GM12874 (cell line): ENCODE data around the gene ZNF567.

Experiments
- TF ChIP-seq, protein P1 (sequence below): IDR thresholded peaks from 2 replicates; pipeline ENCODE4 v1.5.1; 2011; ENCODE audit warnings: low read depth, mild to moderate bottlenecking, control low read depth, low read length, moderate library complexity; ENCODE audit not compliant: insufficient read depth

Gene ZNF567

GRCh38 chr19:36719687-36720556 lies 32.5 kb downstream of the ZNF567 start:
- TF ChIP-seq, protein P1, sequence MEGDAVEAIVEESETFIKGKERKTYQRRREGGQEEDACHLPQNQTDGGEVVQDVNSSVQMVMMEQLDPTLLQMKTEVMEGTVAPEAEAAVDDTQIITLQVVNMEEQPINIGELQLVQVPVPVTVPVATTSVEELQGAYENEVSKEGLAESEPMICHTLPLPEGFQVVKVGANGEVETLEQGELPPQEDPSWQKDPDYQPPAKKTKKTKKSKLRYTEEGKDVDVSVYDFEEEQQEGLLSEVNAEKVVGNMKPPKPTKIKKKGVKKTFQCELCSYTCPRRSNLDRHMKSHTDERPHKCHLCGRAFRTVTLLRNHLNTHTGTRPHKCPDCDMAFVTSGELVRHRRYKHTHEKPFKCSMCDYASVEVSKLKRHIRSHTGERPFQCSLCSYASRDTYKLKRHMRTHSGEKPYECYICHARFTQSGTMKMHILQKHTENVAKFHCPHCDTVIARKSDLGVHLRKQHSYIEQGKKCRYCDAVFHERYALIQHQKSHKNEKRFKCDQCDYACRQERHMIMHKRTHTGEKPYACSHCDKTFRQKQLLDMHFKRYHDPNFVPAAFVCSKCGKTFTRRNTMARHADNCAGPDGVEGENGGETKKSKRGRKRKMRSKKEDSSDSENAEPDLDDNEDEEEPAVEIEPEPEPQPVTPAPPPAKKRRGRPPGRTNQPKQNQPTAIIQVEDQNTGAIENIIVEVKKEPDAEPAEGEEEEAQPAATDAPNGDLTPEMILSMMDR, result no peak

- TF ChIP-seq, protein P1, result no peak
Measured at GRCh38 chr19:36745870-36746269, 58.5 kb downstream of the ZNF567 start.

GRCh38 chr19:36747750-36748149 lies 60.3 kb downstream of the ZNF567 start:
- TF ChIP-seq, protein P1, result no peak

GRCh38 chr19:36748431-36749275 lies 61.2 kb downstream of the ZNF567 start:
- TF ChIP-seq, protein P1, result no peak

DNA sequence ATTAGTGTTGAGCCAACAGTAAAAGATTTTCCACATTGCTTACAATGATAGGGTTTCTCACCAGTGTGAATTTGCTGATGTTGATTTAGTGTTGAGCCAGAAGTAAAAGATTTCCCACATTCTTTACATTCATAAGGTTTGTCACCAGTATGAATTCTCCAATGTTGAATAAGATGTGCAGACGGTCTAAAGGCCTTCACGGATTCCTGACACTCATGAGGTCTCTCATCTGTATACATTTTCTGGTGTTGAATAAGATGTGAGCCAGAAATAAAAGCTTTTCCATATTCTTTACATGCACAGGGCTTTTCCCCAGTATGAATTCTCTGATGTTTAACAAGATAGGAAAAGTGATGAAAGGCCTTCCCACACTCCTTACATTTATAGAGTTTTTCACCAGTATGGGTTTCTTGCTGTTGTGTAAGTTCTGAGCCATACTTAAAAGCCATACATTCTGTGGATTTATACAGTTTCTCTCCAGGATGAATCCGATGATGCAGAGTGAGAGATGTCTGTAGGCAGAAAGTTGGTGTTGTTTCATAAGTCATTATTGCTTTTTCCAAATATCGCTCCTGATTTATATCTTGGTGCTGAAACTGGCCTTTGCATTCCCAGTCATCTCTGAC lies 62.8 kb downstream of the ZNF567 start:
- TF ChIP-seq, protein P1, result no peak
